Hepatocyte (in vitro differentiated cells): Measurements from ENCODE around the gene GPALPP1. TPM values are rescaled to one million over a fixed set of nuclear protein-coding genes. Genes with fewer than 3 reads are reported as not detected.

Experiments
- DNase-seq: peaks from one replicate; pipeline ENCODE4 v3.0.0-alpha.2; 2016; ENCODE audit warnings: low spot score
- H2AFZ ChIP-seq: fragments of 200-600 bp; sonication (generic); 2 replicates; pipeline ENCODE4 v1.6.0; 2016; ENCODE audit warnings: antibody characterized with exemption, mild to moderate bottlenecking
- H3K27ac ChIP-seq: fragments of 200-600 bp; sonication (generic); 2 replicates; pipeline ENCODE4 v1.5.1; 2016; ENCODE audit warnings: mild to moderate bottlenecking
- H3K27me3 ChIP-seq: fragments of 200-600 bp; sonication (generic); 2 replicates; pipeline ENCODE4 v1.6.1; 2016
- H3K36me3 ChIP-seq: fragments of 200-600 bp; sonication (generic); replicated peaks from 2 replicates; pipeline ENCODE4 v1.5.1; 2016; ENCODE audit warnings: low read depth; ENCODE audit not compliant: insufficient read depth
- H3K4me1 ChIP-seq: fragments of 200-600 bp; sonication (generic); 2 replicates; pipeline ENCODE4 v1.5.1; 2016; ENCODE audit warnings: mild to moderate bottlenecking, moderate library complexity; ENCODE audit not compliant: insufficient read depth
- H3K4me2 ChIP-seq: fragments of 200-600 bp; sonication (generic); 2 replicates; pipeline ENCODE4 v1.6.0; 2016
- H3K4me3 ChIP-seq: fragments of 200-600 bp; sonication (generic); 2 replicates; pipeline ENCODE4 v1.5.1; 2016; ENCODE audit warnings: mild to moderate bottlenecking
- H3K79me2 ChIP-seq: fragments of 200-600 bp; sonication (generic); 2 replicates; pipeline ENCODE4 v1.6.0; 2017; ENCODE audit warnings: mild to moderate bottlenecking
- H3K9me2 ChIP-seq: fragments of 200-600 bp; sonication (generic); replicated peaks from 2 replicates; pipeline ENCODE4 v1.6.0; 2017; ENCODE audit warnings: mild to moderate bottlenecking; ENCODE audit not compliant: insufficient read depth
- H3K9me3 ChIP-seq: fragments of 200-600 bp; sonication (generic); 2 replicates; pipeline ENCODE4 v1.5.1; 2016; ENCODE audit warnings: low read depth, mild to moderate bottlenecking
- H4K20me1 ChIP-seq: fragments of 200-600 bp; sonication (generic); 2 replicates; pipeline ENCODE4 v1.6.0; 2016; ENCODE audit warnings: mild to moderate bottlenecking; ENCODE audit not compliant: insufficient read depth, poor library complexity, severe bottlenecking
- CTCF ChIP-seq: fragments of 200-600 bp; sonication (generic); IDR thresholded peaks from 2 replicates; pipeline ENCODE4 v1.5.1; 2016; ENCODE audit warnings: antibody characterized with exemption, mild to moderate bottlenecking; ENCODE audit not compliant: poor library complexity
- EZH2 ChIP-seq: fragments of 200-600 bp; sonication (generic); IDR thresholded peaks from 2 replicates; pipeline ENCODE4 v1.6.1; 2016; ENCODE audit warnings: antibody characterized with exemption, mild to moderate bottlenecking, borderline replicate concordance
- EZH2phosphoT487 ChIP-seq: fragments of 200-600 bp; sonication (generic); IDR thresholded peaks from one replicate; pipeline ENCODE4 v1.6.1; 2018; ENCODE audit warnings: antibody characterized with exemption, mild to moderate bottlenecking, low read depth, moderate library complexity; ENCODE audit not compliant: unreplicated experiment, severe bottlenecking
- WGBS: methylation state at CpG from one replicate; pipeline ENCODE4 v1.1.6; 2016; ENCODE audit warnings: low lambda C conversion rate; ENCODE audit errors: missing lambda C conversion rate; 5-methylcytosine and 5-hydroxymethylcytosine counted together
- polyA plus RNA-seq: library from polyadenylated mRNA; unstranded; fragments of >200 nt; fragmentation: Nextera tagmentation; extraction: Ambion mirVana; gene quantifications from 2 replicates; pipeline ENCODE4 v1.2.1, GENCODE V29; 2016
- total RNA-seq: library from RNA; depleted of rRNA; stranded (reverse); fragments of >200 nt; gene quantifications from 2 replicates; pipeline ENCODE4 v1.2.3, GENCODE V29; 2014

GPALPP1 gene
- total and polyA plus RNA-seq, 2 experiments from 2014 or later, result 11.4 to 32.1 TPM

- H3K9me2 ChIP-seq, result no peaks in the 10 kb centered on the region
- peaks cover 94% of the 10 kb centered on the region for H3K79me2 ChIP-seq
- peak overlapping the region; percentile 85 for H3K4me2 ChIP-seq
- no peaks in the 10 kb centered on the region for H4K20me1 ChIP-seq
- H3K9me3 ChIP-seq, result no peaks in the 10 kb centered on the region
- peak overlapping the region; percentile 99 for H3K27ac ChIP-seq
- TF ChIP-seq CTCF, result no peak
- no peak for TF ChIP-seq EZH2phosphoT487
- no peak for TF ChIP-seq EZH2
- peak; percentile 14 for DNase-seq
- peak overlapping the region; percentile 96 for H2AFZ ChIP-seq
- peak overlapping the region; percentile 85 for H3K4me3 ChIP-seq
- peaks cover 21% of the 10 kb centered on the region for H3K4me1 ChIP-seq
- no peaks in the 10 kb centered on the region for H3K36me3 ChIP-seq
- H3K27me3 ChIP-seq, result no peaks in the 10 kb centered on the region
- WGBS, result 21% methylated on average over 10 of the region's 10 CpGs
Observed at GRCh38 chr13:44989941-44990340, 603 bp downstream of the GPALPP1 start.

- Histone ChIP-seq H3K36me3 (no peaks in the 10 kb centered on the region), H3K9me3 (no peaks in the 10 kb centered on the region), H3K4me3 (no peak overlapping the region), H2AFZ (no peak overlapping the region), H3K27ac (no peak overlapping the region), H3K4me1 (no peaks in the 10 kb centered on the region), H3K9me2 (no peaks in the 10 kb centered on the region), H3K4me2 (no peak overlapping the region), H3K79me2 (no peaks in the 10 kb centered on the region), H3K27me3 (no peaks in the 10 kb centered on the region), H4K20me1 (no peaks in the 10 kb centered on the region)
- no peak for DNase-seq
- no peak for TF ChIP-seq EZH2
- TF ChIP-seq CTCF, result no peak
- no peak for TF ChIP-seq EZH2phosphoT487
Observed at GRCh38 chr13:45003417-45003816, 14.1 kb downstream of the GPALPP1 start.

GRCh38 chr13:45004096-45004495, 14.8 kb downstream of the GPALPP1 start:
- Histone ChIP-seq H4K20me1 (no peaks in the 10 kb centered on the region), H3K9me2 (no peaks in the 10 kb centered on the region), H2AFZ (no peak overlapping the region), H3K4me2 (no peak overlapping the region), H3K36me3 (no peaks in the 10 kb centered on the region), H3K4me1 (no peaks in the 10 kb centered on the region), H3K27ac (no peak overlapping the region), H3K79me2 (no peaks in the 10 kb centered on the region), H3K27me3 (no peaks in the 10 kb centered on the region), H3K9me3 (no peaks in the 10 kb centered on the region), H3K4me3 (no peak overlapping the region)
- no peak for DNase-seq
- no peak for TF ChIP-seq EZH2
- no peak for TF ChIP-seq EZH2phosphoT487
- TF ChIP-seq CTCF, result no peak
- 95% methylated on average over 2 of the region's 2 CpGs for WGBS

GRCh38 chr13:45007225-45007624, 17.9 kb downstream of the GPALPP1 start:
- H3K27ac ChIP-seq, result no peak overlapping the region
- no peaks in the 10 kb centered on the region for H3K9me2 ChIP-seq
- H3K79me2 ChIP-seq, result no peaks in the 10 kb centered on the region
- H3K27me3 ChIP-seq, result no peaks in the 10 kb centered on the region
- TF ChIP-seq EZH2phosphoT487, result no peak
- TF ChIP-seq CTCF, result no peak
- TF ChIP-seq EZH2, result no peak
- no peak overlapping the region for H2AFZ ChIP-seq
- no peaks in the 10 kb centered on the region for H4K20me1 ChIP-seq
- no peaks in the 10 kb centered on the region for H3K4me1 ChIP-seq
- H3K36me3 ChIP-seq, result no peaks in the 10 kb centered on the region
- no peak overlapping the region for H3K4me2 ChIP-seq
- no peaks in the 10 kb centered on the region for H3K9me3 ChIP-seq
- no peak overlapping the region for H3K4me3 ChIP-seq
- DNase-seq, result no peak
